ENCODE data around the gene TGFB3.

DNA sequence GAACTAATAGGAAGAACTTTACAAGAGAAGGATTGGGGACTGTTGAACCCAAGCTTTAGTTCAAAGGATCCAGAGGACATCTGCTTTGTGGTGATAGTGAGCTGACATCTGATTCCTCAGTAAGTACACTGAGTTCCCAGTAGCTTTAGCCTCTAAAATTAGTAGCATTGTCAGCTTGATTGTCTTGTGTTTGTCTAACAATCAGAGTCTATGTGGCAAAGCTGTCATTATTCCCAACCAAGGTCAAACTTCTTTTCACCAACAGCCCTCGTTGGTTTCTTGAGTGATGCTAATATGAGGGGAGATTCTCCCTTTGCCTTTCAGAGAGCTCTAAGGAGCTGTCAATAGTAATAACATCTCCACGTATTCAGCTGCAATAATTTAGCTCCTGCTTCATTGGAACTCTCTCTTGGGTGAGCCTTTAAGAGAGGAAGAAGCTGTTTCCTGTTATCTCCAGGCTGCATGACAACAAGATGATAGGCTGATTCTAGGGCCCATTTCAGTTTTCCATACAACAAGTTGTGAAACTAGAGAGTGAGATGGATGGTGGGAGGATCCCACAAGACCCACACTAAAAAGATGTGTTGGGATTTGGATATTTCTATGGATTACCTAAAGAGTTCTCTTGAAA, 46.7 kb downstream of the TGFB3 start:
- TF ChIP-seq, protein P1, sequence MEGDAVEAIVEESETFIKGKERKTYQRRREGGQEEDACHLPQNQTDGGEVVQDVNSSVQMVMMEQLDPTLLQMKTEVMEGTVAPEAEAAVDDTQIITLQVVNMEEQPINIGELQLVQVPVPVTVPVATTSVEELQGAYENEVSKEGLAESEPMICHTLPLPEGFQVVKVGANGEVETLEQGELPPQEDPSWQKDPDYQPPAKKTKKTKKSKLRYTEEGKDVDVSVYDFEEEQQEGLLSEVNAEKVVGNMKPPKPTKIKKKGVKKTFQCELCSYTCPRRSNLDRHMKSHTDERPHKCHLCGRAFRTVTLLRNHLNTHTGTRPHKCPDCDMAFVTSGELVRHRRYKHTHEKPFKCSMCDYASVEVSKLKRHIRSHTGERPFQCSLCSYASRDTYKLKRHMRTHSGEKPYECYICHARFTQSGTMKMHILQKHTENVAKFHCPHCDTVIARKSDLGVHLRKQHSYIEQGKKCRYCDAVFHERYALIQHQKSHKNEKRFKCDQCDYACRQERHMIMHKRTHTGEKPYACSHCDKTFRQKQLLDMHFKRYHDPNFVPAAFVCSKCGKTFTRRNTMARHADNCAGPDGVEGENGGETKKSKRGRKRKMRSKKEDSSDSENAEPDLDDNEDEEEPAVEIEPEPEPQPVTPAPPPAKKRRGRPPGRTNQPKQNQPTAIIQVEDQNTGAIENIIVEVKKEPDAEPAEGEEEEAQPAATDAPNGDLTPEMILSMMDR (IDR thresholded peaks at IDR 0.05 in 2 of 3, conservative IDR thresholded peaks at IDR 0.05 in 1 of 3; ENCODE audit: borderline replicate concordance in 1 of 3, insufficient read depth in 1 of 3, low read depth in 2 of 3, low read length in 2 of 3), result no peak
- no peak for TF ChIP-seq SIN3A (IDR thresholded peaks at IDR 0.05; ENCODE audit: low read depth)
- TF ChIP-seq, protein P2, sequence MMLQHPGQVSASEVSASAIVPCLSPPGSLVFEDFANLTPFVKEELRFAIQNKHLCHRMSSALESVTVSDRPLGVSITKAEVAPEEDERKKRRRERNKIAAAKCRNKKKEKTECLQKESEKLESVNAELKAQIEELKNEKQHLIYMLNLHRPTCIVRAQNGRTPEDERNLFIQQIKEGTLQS (IDR thresholded peaks at IDR 0.05), result no peak
- TF ChIP-seq POLR2A (IDR thresholded peaks at IDR 0.05; ENCODE audit: borderline replicate concordance, extremely low read depth, insufficient read depth, insufficient read length), result no peak
- no peak for TF ChIP-seq POLR2AphosphoS5 (IDR thresholded peaks at IDR 0.05; ENCODE audit: low read depth, low read length)
- TF ChIP-seq, protein P3, sequence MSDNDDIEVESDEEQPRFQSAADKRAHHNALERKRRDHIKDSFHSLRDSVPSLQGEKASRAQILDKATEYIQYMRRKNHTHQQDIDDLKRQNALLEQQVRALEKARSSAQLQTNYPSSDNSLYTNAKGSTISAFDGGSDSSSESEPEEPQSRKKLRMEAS (IDR thresholded peaks at IDR 0.05), result no peak
- no peak for TF ChIP-seq JUND (IDR thresholded peaks at IDR 0.05)
- no peak for TF ChIP-seq TCF7L2 (IDR thresholded peaks at IDR 0.05; ENCODE audit: borderline replicate concordance, extremely low read depth, insufficient read depth, insufficient read length)
- no peak for TF ChIP-seq ELF1 (IDR thresholded peaks at IDR 0.05; ENCODE audit: borderline replicate concordance, low read depth)
- no peak for TF ChIP-seq CEBPB (IDR thresholded peaks at IDR 0.05; ENCODE audit: low read depth)
- TF ChIP-seq EGR1 (IDR thresholded peaks at IDR 0.05; ENCODE audit: low read depth), result no peak
